Measurements from ENCODE around the gene SMC3. TPM values are rescaled to one million over a fixed set of nuclear protein-coding genes. Genes with fewer than 3 reads are reported as not detected.

The SMC3 gene
- total RNA-seq, 2 experiments from 2014 or later: 81.3 to 86.8 TPM

- H3K4me1 Mint-ChIP-seq: peaks cover 65% of the 10 kb centered on the region
- H3K9me3 Mint-ChIP-seq (ENCODE audit: low read depth): no peaks in the 10 kb centered on the region
- no peak overlapping the region for H3K4me3 Mint-ChIP-seq
- no peak overlapping the region for H3K27ac Mint-ChIP-seq
- no peak for DNase-seq
- ATAC-seq: no peak
- H3K36me3 Mint-ChIP-seq: peaks cover 44% of the 10 kb centered on the region
- CTCF ChIA-PET: interaction anchor here (0.6 to 6.0 kb wide), 7 partner anchors 8 to 266 kb away, joined by 3 to 35 read pairs (median 3); partner anchors contain the start of gene SMNDC1
- no peaks in the 10 kb centered on the region for H3K27me3 Mint-ChIP-seq
Measured at GRCh38 chr10:110571093-110571743, 3.7 kb downstream of the SMC3 start.

GRCh38 chr10:110572862-110573261, 5.4 kb downstream of the SMC3 start:
- no peak for ATAC-seq
- Mint-ChIP-seq H3K9me3 (ENCODE audit: low read depth) (no peaks in the 10 kb centered on the region), H3K27ac (no peak overlapping the region), H3K4me3 (no peak overlapping the region), H3K27me3 (no peaks in the 10 kb centered on the region), H3K36me3 (peaks cover 50% of the 10 kb centered on the region), H3K4me1 (peaks cover 61% of the 10 kb centered on the region)
- DNase-seq: no peak
- CTCF ChIA-PET: interaction anchor here (1.4 kb wide), 1 partner anchor 68 kb away, joined by 4 read pairs; no protein-coding TSS in a partner anchor

- Mint-ChIP-seq H3K36me3 (peaks cover 59% of the 10 kb centered on the region), H3K9me3 (ENCODE audit: low read depth) (no peaks in the 10 kb centered on the region), H3K27ac (no peak overlapping the region), H3K27me3 (no peaks in the 10 kb centered on the region), H3K4me3 (no peak overlapping the region), H3K4me1 (peaks cover 55% of the 10 kb centered on the region)
- CTCF ChIA-PET: interaction anchor here (1.4 to 2.0 kb wide), 2 partner anchors 24 to 26 kb away, joined by 5 to 6 read pairs; no protein-coding TSS in a partner anchor
- ATAC-seq (peak; percentile 47), DNase-seq (no peak)
Measured at GRCh38 chr10:110574420-110574819, 6.9 kb downstream of the SMC3 start.

GRCh38 chr10:110576220-110576619, 8.7 kb downstream of the SMC3 start:
- Mint-ChIP-seq H3K4me3 (no peak overlapping the region), H3K9me3 (ENCODE audit: low read depth) (no peaks in the 10 kb centered on the region), H3K27me3 (no peaks in the 10 kb centered on the region), H3K4me1 (peaks cover 39% of the 10 kb centered on the region), H3K36me3 (peaks cover 58% of the 10 kb centered on the region), H3K27ac (no peak overlapping the region)
- no peak for DNase-seq
- no peak for ATAC-seq
- CTCF ChIA-PET: no interaction called here

- H3K27me3 Mint-ChIP-seq: no peaks in the 10 kb centered on the region
- DNase-seq: no peak
- peaks cover 34% of the 10 kb centered on the region for H3K4me1 Mint-ChIP-seq
- H3K27ac Mint-ChIP-seq: no peak overlapping the region
- no peaks in the 10 kb centered on the region for H3K9me3 Mint-ChIP-seq (ENCODE audit: low read depth)
- ATAC-seq: no peak
- no peak overlapping the region for H3K4me3 Mint-ChIP-seq
- peaks cover 64% of the 10 kb centered on the region for H3K36me3 Mint-ChIP-seq
- CTCF ChIA-PET: interaction anchor here (0.6 kb wide), 1 partner anchor 33 kb away, joined by 3 read pairs; no protein-coding TSS in a partner anchor
Measured at GRCh38 chr10:110577056-110577455, 9.6 kb downstream of the SMC3 start.

- Mint-ChIP-seq H3K27ac (no peak overlapping the region), H3K9me3 (ENCODE audit: low read depth) (no peaks in the 10 kb centered on the region), H3K4me1 (no peaks in the 10 kb centered on the region), H3K27me3 (no peaks in the 10 kb centered on the region), H3K36me3 (peaks cover 68% of the 10 kb centered on the region), H3K4me3 (no peak overlapping the region)
- CTCF ChIA-PET: interaction anchor here (0.7 to 3.9 kb wide), 9 partner anchors 9 to 278 kb away, joined by 3 to 19 read pairs (median 4); no protein-coding TSS in a partner anchor
- no peak for ATAC-seq
- DNase-seq: no peak
Measured at GRCh38 chr10:110584006-110584405, 16.5 kb downstream of the SMC3 start.

- DNase-seq (no peak), ATAC-seq (no peak)
- Mint-ChIP-seq H3K36me3 (peaks cover 58% of the 10 kb centered on the region), H3K27ac (no peak overlapping the region), H3K9me3 (ENCODE audit: low read depth) (no peaks in the 10 kb centered on the region), H3K27me3 (no peaks in the 10 kb centered on the region), H3K4me1 (no peaks in the 10 kb centered on the region), H3K4me3 (no peak overlapping the region)
- CTCF ChIA-PET: interaction anchor here (1.4 to 4.3 kb wide), 3 partner anchors 9 to 32 kb away, joined by 3 to 23 read pairs (median 5); no protein-coding TSS in a partner anchor
Measured at GRCh38 chr10:110591760-110592159, 24.3 kb downstream of the SMC3 start.

- Mint-ChIP-seq H3K27ac (no peak overlapping the region), H3K27me3 (no peaks in the 10 kb centered on the region), H3K9me3 (ENCODE audit: low read depth) (no peaks in the 10 kb centered on the region), H3K36me3 (peaks cover 47% of the 10 kb centered on the region), H3K4me3 (no peak overlapping the region), H3K4me1 (peaks cover 1% of the 10 kb centered on the region)
- CTCF ChIA-PET: interaction anchor here (0.9 to 1.5 kb wide), 4 partner anchors 11 to 459 kb away, joined by 3 to 5 read pairs (median 4); no protein-coding TSS in a partner anchor
- DNase-seq (no peak), ATAC-seq (no peak)
Measured at GRCh38 chr10:110597476-110597875, 30.0 kb downstream of the SMC3 start.

GRCh38 chr10:110600487-110601101, 33.1 kb downstream of the SMC3 start:
- CTCF ChIA-PET: interaction anchor here (0.6 to 3.6 kb wide), 14 partner anchors 8 to 433 kb away, joined by 3 to 42 read pairs (median 5); partner anchors contain the start of gene SMNDC1
- H3K4me3 Mint-ChIP-seq: no peak overlapping the region
- H3K27ac Mint-ChIP-seq: peak overlapping the region; percentile 11
- peaks cover 43% of the 10 kb centered on the region for H3K36me3 Mint-ChIP-seq
- ATAC-seq (peak; percentile 71), DNase-seq (peak; percentile 55)
- peaks cover 1% of the 10 kb centered on the region for H3K4me1 Mint-ChIP-seq
- H3K27me3 Mint-ChIP-seq: no peaks in the 10 kb centered on the region
- H3K9me3 Mint-ChIP-seq (ENCODE audit: low read depth): no peaks in the 10 kb centered on the region

- H3K27me3 Mint-ChIP-seq: no peaks in the 10 kb centered on the region
- no peak overlapping the region for H3K4me3 Mint-ChIP-seq
- no peaks in the 10 kb centered on the region for H3K9me3 Mint-ChIP-seq (ENCODE audit: low read depth)
- ATAC-seq (no peak), DNase-seq (no peak)
- CTCF ChIA-PET: interaction anchor here (1.1 to 3.6 kb wide), 3 partner anchors 12 to 296 kb away, joined by 4 to 42 read pairs (median 23); partner anchors contain the start of gene SMNDC1
- peaks cover 39% of the 10 kb centered on the region for H3K36me3 Mint-ChIP-seq
- peaks cover 1% of the 10 kb centered on the region for H3K4me1 Mint-ChIP-seq
- no peak overlapping the region for H3K27ac Mint-ChIP-seq
Measured at GRCh38 chr10:110601581-110601980, 34.1 kb downstream of the SMC3 start.

GRCh38 chr10:110608087-110608486, 40.6 kb downstream of the SMC3 start:
- CTCF ChIA-PET: interaction anchor here (0.7 to 3.3 kb wide), 9 partner anchors 8 to 301 kb away, joined by 3 to 14 read pairs (median 6); no protein-coding TSS in a partner anchor
- Mint-ChIP-seq H3K27ac (no peak overlapping the region), H3K4me3 (no peak overlapping the region), H3K27me3 (no peaks in the 10 kb centered on the region), H3K36me3 (peaks cover 13% of the 10 kb centered on the region), H3K9me3 (ENCODE audit: low read depth) (no peaks in the 10 kb centered on the region), H3K4me1 (peaks cover 22% of the 10 kb centered on the region)
- no peak for ATAC-seq
- no peak for DNase-seq

- no peak overlapping the region for H3K4me3 Mint-ChIP-seq
- CTCF ChIA-PET: interaction anchor here (0.9 to 3.3 kb wide), 7 partner anchors 10 to 304 kb away, joined by 3 to 14 read pairs (median 9); no protein-coding TSS in a partner anchor
- peaks cover 37% of the 10 kb centered on the region for H3K4me1 Mint-ChIP-seq
- no peaks in the 10 kb centered on the region for H3K9me3 Mint-ChIP-seq (ENCODE audit: low read depth)
- DNase-seq (no peak), ATAC-seq (no peak)
- no peaks in the 10 kb centered on the region for H3K27me3 Mint-ChIP-seq
- no peak overlapping the region for H3K27ac Mint-ChIP-seq
- H3K36me3 Mint-ChIP-seq: peaks cover 7% of the 10 kb centered on the region
Measured at GRCh38 chr10:110609605-110610004, 42.1 kb downstream of the SMC3 start.

GRCh38 chr10:110610308-110610774, 42.8 kb downstream of the SMC3 start:
- CTCF ChIA-PET: interaction anchor here (0.6 to 3.0 kb wide), 20 partner anchors 11 to 312 kb away, joined by 3 to 37 read pairs (median 4); no protein-coding TSS in a partner anchor
- peak; percentile 54 for ATAC-seq
- H3K36me3 Mint-ChIP-seq: no peaks in the 10 kb centered on the region
- H3K27ac Mint-ChIP-seq: no peak overlapping the region
- no peaks in the 10 kb centered on the region for H3K27me3 Mint-ChIP-seq
- H3K9me3 Mint-ChIP-seq (ENCODE audit: low read depth): no peaks in the 10 kb centered on the region
- H3K4me3 Mint-ChIP-seq: no peak overlapping the region
- H3K4me1 Mint-ChIP-seq: peaks cover 43% of the 10 kb centered on the region
- peak; percentile 66 for DNase-seq
